ENCODE results near the gene LGALS7B. TPM values are rescaled to one million over a fixed set of nuclear protein-coding genes. Genes with fewer than 3 reads are reported as not detected.

Gene LGALS7B
- total RNA-seq (not detected), polyA plus RNA-seq (under 1 TPM in 1 of 2 donors, not detected in 1; 0.38 TPM)

DNA sequence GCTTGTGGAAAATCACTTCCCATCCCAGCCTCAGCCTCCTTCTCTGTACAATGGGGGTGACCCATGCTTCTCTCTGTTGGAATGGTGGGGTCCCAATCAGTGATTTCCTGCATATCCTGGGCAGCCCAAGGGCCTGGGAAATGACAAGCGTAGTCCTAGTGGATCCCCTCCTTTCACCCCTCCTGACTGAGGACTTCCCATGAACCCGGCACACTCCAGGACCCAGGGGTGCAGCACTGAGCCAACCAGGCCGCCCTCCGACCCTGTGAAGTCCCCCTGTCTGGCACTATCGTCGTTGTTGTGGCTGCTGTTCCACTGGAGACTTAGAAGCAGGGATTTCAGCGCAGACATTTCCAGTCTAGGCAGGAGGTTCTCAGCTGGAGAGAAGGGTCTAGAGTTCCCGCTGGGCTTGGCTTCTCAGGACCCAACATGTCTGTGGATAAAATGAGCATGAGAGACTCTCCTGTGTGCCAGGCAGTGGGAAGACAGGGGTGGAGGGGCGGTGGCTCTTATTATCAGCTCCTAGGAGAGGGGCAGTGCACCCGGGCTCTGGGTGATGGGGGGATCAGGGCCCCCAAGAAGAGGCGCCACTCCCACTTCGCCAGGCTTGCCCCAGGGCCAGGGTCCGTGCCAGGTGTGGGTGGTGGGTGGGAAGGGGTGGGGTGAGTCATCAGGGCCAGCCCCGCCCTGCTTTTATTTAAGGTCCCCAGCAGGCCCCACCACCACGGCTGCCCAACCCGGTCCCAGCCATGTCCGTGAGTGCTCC is at the start of gene LGALS7B:
LGALS7B (plus strand) TSS at position 723 of the 766 bp plus-strand sequence; CDS start at position 750, 27 bp downstream.
- Histone ChIP-seq H3K36me3 (no peaks in the 10 kb centered on the region), H3K9me3 (no peaks in the 10 kb centered on the region), H3K27ac (no peak within 1 kb of the TSS), H3K4me1 (peaks cover 0 to 4% (median 0%) of the 10 kb centered on the region in 3 donors), H3K4me3 (no peak within 1 kb of the TSS), H3K27me3 (no peaks in the 10 kb centered on the region)
- FAIRE-seq: no peak
- WGBS, 2 donors: 84% methylated on average over 12 to 14 of the region's 17 CpGs
- TF ChIP-seq, protein P1, sequence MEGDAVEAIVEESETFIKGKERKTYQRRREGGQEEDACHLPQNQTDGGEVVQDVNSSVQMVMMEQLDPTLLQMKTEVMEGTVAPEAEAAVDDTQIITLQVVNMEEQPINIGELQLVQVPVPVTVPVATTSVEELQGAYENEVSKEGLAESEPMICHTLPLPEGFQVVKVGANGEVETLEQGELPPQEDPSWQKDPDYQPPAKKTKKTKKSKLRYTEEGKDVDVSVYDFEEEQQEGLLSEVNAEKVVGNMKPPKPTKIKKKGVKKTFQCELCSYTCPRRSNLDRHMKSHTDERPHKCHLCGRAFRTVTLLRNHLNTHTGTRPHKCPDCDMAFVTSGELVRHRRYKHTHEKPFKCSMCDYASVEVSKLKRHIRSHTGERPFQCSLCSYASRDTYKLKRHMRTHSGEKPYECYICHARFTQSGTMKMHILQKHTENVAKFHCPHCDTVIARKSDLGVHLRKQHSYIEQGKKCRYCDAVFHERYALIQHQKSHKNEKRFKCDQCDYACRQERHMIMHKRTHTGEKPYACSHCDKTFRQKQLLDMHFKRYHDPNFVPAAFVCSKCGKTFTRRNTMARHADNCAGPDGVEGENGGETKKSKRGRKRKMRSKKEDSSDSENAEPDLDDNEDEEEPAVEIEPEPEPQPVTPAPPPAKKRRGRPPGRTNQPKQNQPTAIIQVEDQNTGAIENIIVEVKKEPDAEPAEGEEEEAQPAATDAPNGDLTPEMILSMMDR (IDR thresholded peaks at IDR 0.05): no peak
- DNase-seq: no peak
- intact Hi-C loops (cut with DNase I): no loop called here
- no peak for ATAC-seq

GRCh38 chr19:38739440-38740256 is 49.4 kb upstream of the LGALS7B start:
- TF ChIP-seq, protein P1 (IDR thresholded peaks at IDR 0.05): no peak

DNA sequence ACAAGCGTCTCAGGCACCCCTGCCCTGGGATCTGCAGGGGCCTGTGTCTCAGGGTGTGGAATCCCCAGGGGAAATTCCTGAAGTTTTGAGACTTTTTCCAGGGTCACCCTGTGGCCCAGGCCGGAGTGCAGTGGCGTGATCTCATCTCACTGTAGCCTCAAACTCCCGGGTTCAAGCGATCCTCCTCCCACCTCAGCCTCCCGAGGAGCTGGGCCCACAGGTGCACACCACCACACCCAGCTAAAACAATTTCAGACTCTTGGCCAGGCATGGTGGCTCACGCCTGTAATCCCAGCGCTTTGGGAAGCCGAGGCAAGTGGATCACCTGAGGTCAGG is 48.8 kb upstream of the LGALS7B start:
- intact Hi-C loops (cut with DNase I): no loop called here
- no peak overlapping the region for H3K27ac ChIP-seq
- TF ChIP-seq, protein P1 (IDR thresholded peaks at IDR 0.05): no peak
- DNase-seq (no peak), FAIRE-seq (no peak), ATAC-seq (no peak)
- H3K4me1 ChIP-seq: no peaks in the 10 kb centered on the region
- no peaks in the 10 kb centered on the region for H3K9me3 ChIP-seq
- H3K4me3 ChIP-seq: no peak overlapping the region
- 88 to 94% methylated on average over 9 of the region's 9 CpGs for WGBS, 2 donors
- no peaks in the 10 kb centered on the region for H3K27me3 ChIP-seq
- no peaks in the 10 kb centered on the region for H3K36me3 ChIP-seq

More at GRCh38 chr19:38739440-38740256, 49.4 kb upstream of the LGALS7B start:
- no peaks in the 10 kb centered on the region for H3K4me1 ChIP-seq
- FAIRE-seq: no peak
- H3K4me3 ChIP-seq: no peak overlapping the region
- H3K27ac ChIP-seq: no peak overlapping the region
- H3K36me3 ChIP-seq: no peaks in the 10 kb centered on the region
- no peaks in the 10 kb centered on the region for H3K9me3 ChIP-seq
- 88 to 93% methylated on average over 16 of the region's 16 CpGs for WGBS, 2 donors
- no peak for ATAC-seq
- peak in 2 of 6 donors; percentile 30 to 56 for DNase-seq
- intact Hi-C loops (cut with DNase I): no loop called here
- H3K27me3 ChIP-seq: no peaks in the 10 kb centered on the region

- H3K4me3 ChIP-seq: no peak overlapping the region
- WGBS, 2 donors: 83 to 85% methylated on average over 2 of the region's 2 CpGs
- no peaks in the 10 kb centered on the region for H3K4me1 ChIP-seq
- no peaks in the 10 kb centered on the region for H3K27me3 ChIP-seq
- no peak for DNase-seq
- H3K27ac ChIP-seq: no peak overlapping the region
- intact Hi-C loops (cut with DNase I): no loop called here
- no peak for ATAC-seq
- no peaks in the 10 kb centered on the region for H3K9me3 ChIP-seq
- TF ChIP-seq, protein P1 (IDR thresholded peaks at IDR 0.05): no peak
- H3K36me3 ChIP-seq: no peaks in the 10 kb centered on the region
- FAIRE-seq: no peak
Measured at GRCh38 chr19:38740932-38741331, 48.1 kb upstream of the LGALS7B start.

All from pancreas (tissue), 10 donors.